Activated CD8-positive, alpha-beta memory T cell treated with anti-CD3 and anti-CD28 coated beads for 36 hours (primary cell): Measurements from ENCODE around the gene ETHE1. TPM values are rescaled to one million over a fixed set of nuclear protein-coding genes. Genes with fewer than 3 reads are reported as not detected.

Source experiments
- CTCF ChIA-PET: fragments of 350-600 bp; sonication (Branson Sonifier 250); formaldehyde crosslinking; loops from one replicate; lab custom pipeline; 2021; ENCODE audit warnings: antibody characterized with exemption; lab: Charles Lee
- POLR2A ChIA-PET: fragments of 350-600 bp; sonication (Branson Sonifier 250); formaldehyde crosslinking; loops from one replicate; lab custom pipeline; 2021; ENCODE audit warnings: antibody characterized with exemption; lab: Charles Lee
- total RNA-seq, 2 experiments: library from RNA; stranded (reverse); gene quantifications; one replicate each; pipeline ENCODE4 v1.2.3, GENCODE V29; 2021

Gene ETHE1
- total RNA-seq, 2 experiments from 2014 or later = 41.6 to 42.0 TPM

DNA sequence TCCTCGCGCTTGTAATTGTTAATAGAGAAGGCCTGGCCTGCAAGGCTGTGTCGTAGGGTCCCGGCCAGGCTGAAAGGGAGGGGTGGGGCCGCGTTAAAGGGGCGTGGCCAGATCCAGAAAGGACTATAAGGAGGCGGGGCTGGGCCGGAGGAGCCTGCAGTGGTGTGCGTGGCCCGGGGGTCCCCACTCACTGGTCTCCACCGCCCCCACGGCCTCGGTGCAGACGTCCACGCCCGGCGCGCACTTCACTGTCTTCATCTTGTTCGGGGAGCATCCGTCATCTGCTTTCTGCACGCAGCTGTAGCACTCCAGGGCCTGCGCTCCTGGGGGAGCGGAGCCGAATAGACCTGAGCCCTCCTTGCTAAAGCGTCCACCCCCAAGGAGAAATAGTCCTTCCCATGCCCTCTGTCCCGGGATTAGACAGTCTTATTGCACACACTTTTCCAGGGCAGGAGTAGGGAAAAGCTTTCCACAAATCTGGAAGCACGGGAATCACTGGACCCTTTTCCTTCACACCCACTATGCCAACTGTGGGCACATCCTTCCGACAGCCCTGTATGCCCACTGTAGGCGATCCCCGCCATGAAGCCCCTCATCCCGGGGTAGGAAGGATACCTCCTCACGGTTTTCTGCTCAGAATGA, 62.7 kb downstream of the ETHE1 start:
- ChIA-PET POLR2A (interaction anchor here (0.8 to 2.5 kb wide), 5 partner anchors 10 to 204 kb away, joined by 3 to 15 read pairs (median 3); partner anchors contain the start of gene PHLDB3), CTCF (interaction anchor here (0.8 to 2.4 kb wide), 4 partner anchors 8 to 130 kb away, joined by 3 to 10 read pairs (median 5); no protein-coding TSS in a partner anchor)

DNA sequence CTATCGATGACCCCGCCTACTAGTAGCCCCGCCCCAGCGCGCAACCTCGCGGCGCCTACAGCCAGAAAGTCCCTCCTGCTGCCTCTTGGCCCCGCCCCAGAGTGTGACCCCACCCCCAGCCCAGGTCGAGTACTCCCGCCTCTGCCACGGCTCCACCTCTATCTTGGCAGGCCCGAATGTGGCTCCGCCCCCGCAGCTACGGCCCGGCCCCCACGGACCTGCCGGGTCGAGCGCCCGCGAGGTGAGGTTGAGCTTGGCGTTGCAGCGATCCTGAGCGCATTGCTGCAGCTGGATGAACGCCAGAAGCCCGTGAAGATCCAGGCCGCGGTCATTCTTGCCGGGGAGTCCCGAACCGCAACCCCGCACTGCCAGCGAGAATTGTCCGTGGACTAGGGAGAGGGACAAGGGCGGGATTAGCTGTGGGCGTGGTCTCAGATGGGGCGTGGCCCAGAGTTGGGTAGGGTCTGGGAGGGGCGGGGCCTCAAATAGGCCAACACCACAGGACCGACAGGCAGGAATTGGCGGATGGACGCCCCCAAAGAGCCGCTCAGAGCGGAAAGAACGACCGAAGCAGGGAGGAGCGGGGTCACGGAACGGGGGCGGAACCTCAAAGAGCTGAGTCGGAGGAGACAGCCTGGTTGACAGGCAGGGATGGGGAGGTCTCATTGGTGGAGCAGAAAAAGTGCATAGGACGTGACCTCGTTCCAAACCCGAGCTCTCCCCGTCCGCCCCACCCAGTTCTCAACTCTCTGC, 63.4 kb downstream of the ETHE1 start:
- POLR2A ChIA-PET = interaction anchor here (0.8 to 2.5 kb wide), 7 partner anchors 11 to 205 kb away, joined by 3 to 15 read pairs (median 4); partner anchors contain the start of gene PHLDB3
- CTCF ChIA-PET = interaction anchor here (0.8 to 2.4 kb wide), 6 partner anchors 8 to 131 kb away, joined by 3 to 10 read pairs (median 3); no protein-coding TSS in a partner anchor

DNA sequence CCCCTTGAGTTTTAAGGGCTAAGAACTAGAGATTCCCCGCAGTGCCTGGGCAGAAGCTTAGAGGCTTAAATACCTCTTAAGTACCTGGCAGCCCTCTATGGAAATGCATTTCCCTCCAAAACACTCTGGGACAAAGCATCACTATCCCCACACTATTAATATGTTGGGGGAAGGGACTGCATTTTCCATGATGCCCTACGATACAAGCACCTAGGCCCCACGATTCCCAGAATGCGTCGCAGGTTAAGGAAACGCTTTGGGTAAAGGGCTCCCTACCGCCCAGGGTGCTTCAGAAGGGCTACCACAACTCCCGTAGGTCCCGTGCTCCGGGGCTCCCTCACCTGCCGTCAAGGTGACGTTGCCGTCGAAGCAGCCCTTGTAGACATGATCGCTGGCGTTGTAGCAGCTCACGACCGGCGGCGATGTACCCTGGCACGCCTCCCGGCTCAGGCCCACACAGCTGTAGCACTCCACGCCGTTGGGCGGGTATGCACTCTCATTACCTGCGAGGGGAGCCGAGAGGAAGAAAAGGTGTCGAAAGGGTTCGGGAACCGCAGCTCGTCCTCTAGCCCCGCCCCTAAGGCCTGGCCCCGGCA, 64.1 kb downstream of the ETHE1 start:
- CTCF ChIA-PET = interaction anchor here (1.0 to 2.4 kb wide), 5 partner anchors 9 to 132 kb away, joined by 3 to 10 read pairs (median 3); no protein-coding TSS in a partner anchor
- POLR2A ChIA-PET = interaction anchor here (1.0 to 2.5 kb wide), 5 partner anchors 17 to 206 kb away, joined by 3 to 15 read pairs (median 5); partner anchors contain the start of gene PHLDB3

DNA sequence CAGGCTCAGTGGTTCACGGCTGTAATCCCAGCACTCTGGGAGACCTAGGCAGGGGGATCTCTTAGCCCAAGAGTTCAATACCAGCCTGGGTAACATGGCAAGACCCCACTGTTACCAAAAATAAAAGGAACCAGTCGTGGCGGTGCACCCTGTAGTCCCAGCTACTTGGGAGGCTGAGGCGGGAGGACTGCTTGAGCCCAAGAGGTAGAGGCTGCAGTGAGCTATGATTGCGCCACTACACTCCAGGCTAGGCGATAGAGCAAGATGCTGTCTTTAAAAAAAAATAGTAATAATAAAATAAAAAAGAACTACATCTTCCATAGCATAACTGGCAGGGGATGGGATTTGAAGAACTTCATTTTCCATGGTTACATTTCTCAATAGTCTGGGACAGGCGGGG, 64.6 kb downstream of the ETHE1 start:
- POLR2A ChIA-PET = interaction anchor here (1.0 kb wide), 1 partner anchor 17 kb away, joined by 6 read pairs; no protein-coding TSS in a partner anchor
- CTCF ChIA-PET = interaction anchor here (1.0 to 2.4 kb wide), 4 partner anchors 15 to 132 kb away, joined by 3 to 10 read pairs (median 5); no protein-coding TSS in a partner anchor

DNA sequence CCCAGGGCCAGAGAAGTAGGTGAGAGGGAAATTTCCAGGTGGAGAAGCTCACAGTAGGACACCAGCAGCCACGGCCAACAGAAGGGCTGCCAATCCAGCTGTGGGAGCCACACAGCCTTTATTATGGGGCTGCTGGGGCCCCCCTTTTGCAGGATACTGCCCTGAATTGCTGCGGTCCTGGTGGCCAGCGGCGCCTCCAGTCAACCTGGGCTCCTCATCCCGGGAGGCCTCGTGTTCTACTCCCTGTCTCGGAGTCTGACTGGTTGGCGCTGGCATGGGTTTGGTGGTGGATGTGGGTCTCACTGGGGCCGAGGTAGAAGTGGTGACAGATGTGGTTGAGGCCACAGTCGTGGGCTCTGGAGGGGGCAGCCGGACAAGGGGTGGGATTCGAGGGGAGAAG, 65.7 kb downstream of the ETHE1 start:
- CTCF ChIA-PET = interaction anchor here (1.2 kb wide), 1 partner anchor 58 kb away, joined by 3 read pairs; no protein-coding TSS in a partner anchor
- POLR2A ChIA-PET = no interaction called here

DNA sequence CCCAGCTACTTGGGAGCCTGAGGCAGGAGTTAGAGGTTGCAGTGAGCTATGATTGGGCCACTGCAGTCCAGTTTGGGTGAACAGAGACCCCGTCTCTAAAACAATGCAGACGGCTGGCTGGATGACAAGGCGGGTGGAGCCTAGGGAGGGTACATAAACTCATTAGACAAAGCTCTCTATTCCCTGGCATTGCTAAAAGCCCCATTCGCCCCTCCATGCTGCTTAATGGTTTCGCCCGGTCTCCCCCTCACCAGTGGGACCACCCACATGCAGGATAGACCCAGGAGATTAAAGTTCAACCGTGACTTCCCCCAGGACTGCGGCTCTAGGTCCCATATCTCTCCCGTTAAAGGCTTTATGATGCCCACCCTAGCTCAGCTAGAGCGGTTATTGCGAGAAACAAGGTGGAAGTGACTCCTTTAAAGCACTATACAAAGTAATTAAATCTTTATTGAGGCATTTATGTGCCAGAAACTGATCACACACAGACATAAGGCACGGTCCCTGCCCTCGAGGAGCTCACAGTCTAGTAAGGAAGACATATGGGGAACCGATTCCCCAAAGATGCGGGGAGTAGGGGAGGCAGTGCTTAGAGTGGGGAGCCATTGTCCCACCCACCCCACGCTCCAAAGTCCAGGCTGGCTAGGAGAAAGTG, 66.5 kb downstream of the ETHE1 start:
- ChIA-PET POLR2A (no interaction called here), CTCF (interaction anchor here (1.2 to 4.3 kb wide), 2 partner anchors 13 to 59 kb away, joined by 3 to 15 read pairs; no protein-coding TSS in a partner anchor)

DNA sequence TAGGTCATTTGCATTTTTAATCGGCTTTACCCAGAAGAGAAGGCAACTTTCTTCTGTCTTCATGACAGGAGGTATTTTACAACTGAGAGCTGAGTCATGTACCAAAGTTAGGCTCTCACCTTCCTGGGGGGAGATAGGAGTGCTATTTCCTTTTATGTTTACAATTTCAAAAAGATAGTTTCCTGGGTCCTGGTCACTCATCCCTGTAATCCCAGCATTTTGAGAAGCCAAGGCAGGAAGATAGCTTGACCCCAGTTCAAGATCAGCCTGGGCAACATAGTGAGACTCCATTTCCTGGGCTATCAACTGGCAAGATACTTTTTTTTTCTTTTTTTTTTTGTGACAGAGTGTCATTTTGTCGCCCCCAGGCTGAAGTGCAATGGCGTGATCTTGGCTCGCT, 69.2 kb downstream of the ETHE1 start:
- ChIA-PET POLR2A (interaction anchor here (0.7 kb wide), 1 partner anchor 90 kb away, joined by 4 read pairs; no protein-coding TSS in a partner anchor), CTCF (interaction anchor here (2.1 to 4.3 kb wide), 2 partner anchors 10 to 61 kb away, joined by 6 to 15 read pairs; no protein-coding TSS in a partner anchor)

Other genes with a start within 250 kb of the ETHE1 start
- not detected for gene CD177, start 173.5 kb downstream of the ETHE1 start, total RNA-seq
- not detected for gene TEX101, start 112.3 kb downstream of the ETHE1 start, total RNA-seq
- gene LYPD3, start 61.6 kb downstream of the ETHE1 start, total RNA-seq = 1 to 10 TPM; 2.0 to 2.2 TPM
- gene PHLDB3, start 22.5 kb downstream of the ETHE1 start, total RNA-seq = 10 to 100 TPM; 13.4 to 14.5 TPM
- 1 to 10 TPM; 1.3 to 2.2 TPM for gene ZNF575, start 6.0 kb upstream of the ETHE1 start, total RNA-seq
- 10 to 100 TPM; 33.1 to 39.5 TPM for gene XRCC1, start 48.3 kb upstream of the ETHE1 start, total RNA-seq
- gene PINLYP, start 48.6 kb upstream of the ETHE1 start, total RNA-seq = 10 to 100 TPM; 14.9 to 15.1 TPM
- gene IRGQ, start 68.9 kb upstream of the ETHE1 start, total RNA-seq = 10 to 100 TPM; 27.7 to 28.1 TPM
- gene ZNF576, start 69.4 kb upstream of the ETHE1 start, total RNA-seq = 10 to 100 TPM; 21.0 TPM
- gene SRRM5, start 84.9 kb upstream of the ETHE1 start, total RNA-seq = under 1 TPM; 0.08 to 0.40 TPM
- 10 to 100 TPM; 19.8 to 20.1 TPM for gene ZNF428, start 92.4 kb upstream of the ETHE1 start, total RNA-seq
- gene CADM4, start 112.6 kb upstream of the ETHE1 start, total RNA-seq = under 1 TPM; 0.17 to 0.48 TPM
- gene PLAUR, start 143.0 kb upstream of the ETHE1 start, total RNA-seq = 1 to 10 TPM; 6.3 to 6.6 TPM
- gene IRGC, start 188.9 kb upstream of the ETHE1 start, total RNA-seq = not detected
- 10 to 100 TPM; 77.6 to 80.4 TPM for gene SMG9, start 227.8 kb upstream of the ETHE1 start, total RNA-seq